GM23338 (cell line): ENCODE results near the gene ACTR1A. TPM values are rescaled to one million over a fixed set of nuclear protein-coding genes. Genes with fewer than 3 reads are reported as not detected.

Source experiments
- ATAC-seq: fragments of 200-7000 bp; cut with Tn5 transposase; 3 replicates; pipeline ENCODE4 v1.9.1; 2020
- DNase-seq: peaks from one replicate; pipeline ENCODE4 v3.0.0-alpha.2; 2015; ENCODE audit warnings: low spot score
- H2AFZ ChIP-seq: fragments of 200-600 bp; sonication (generic); 2 replicates; pipeline ENCODE4 v1.8.0; 2016; ENCODE audit warnings: antibody characterized with exemption, mild to moderate bottlenecking, moderate library complexity
- H3F3A ChIP-seq: fragments of 200-600 bp; sonication (generic); replicated peaks from 2 replicates; pipeline ENCODE4 v1.8.0; 2017; ENCODE audit warnings: antibody characterized with exemption, mixed run types, low read depth
- H3K27ac ChIP-seq: fragments of 200-600 bp; sonication (generic); 2 replicates; pipeline ENCODE4 v1.6.1; 2016; ENCODE audit warnings: low read depth
- H3K27me3 ChIP-seq: fragments of 200-600 bp; sonication (generic); 2 replicates; pipeline ENCODE4 v1.8.0; 2016; ENCODE audit warnings: mild to moderate bottlenecking, mixed run types, moderate library complexity; ENCODE audit not compliant: insufficient read depth
- H3K36me3 ChIP-seq: fragments of 200-600 bp; sonication (generic); 2 replicates; pipeline ENCODE4 v1.8.0; 2016; ENCODE audit warnings: mild to moderate bottlenecking; ENCODE audit not compliant: insufficient read depth
- H3K4me1 ChIP-seq: fragments of 200-600 bp; sonication (generic); 2 replicates; pipeline ENCODE4 v1.8.0; 2016; ENCODE audit warnings: mild to moderate bottlenecking, moderate library complexity; ENCODE audit not compliant: insufficient read depth
- H3K4me2 ChIP-seq: fragments of 200-600 bp; sonication (generic); 2 replicates; pipeline ENCODE4 v1.7.1; 2017; ENCODE audit warnings: mixed run types
- H3K4me3 ChIP-seq: fragments of 200-600 bp; sonication (generic); 2 replicates; pipeline ENCODE4 v1.6.1; 2016; ENCODE audit warnings: mixed run types
- H3K79me2 ChIP-seq: fragments of 200-600 bp; sonication (generic); replicated peaks from 2 replicates; pipeline ENCODE4 v1.8.0; 2017; ENCODE audit warnings: mild to moderate bottlenecking; ENCODE audit not compliant: insufficient read depth
- H3K9me2 ChIP-seq: fragments of 200-600 bp; sonication (generic); 2 replicates; pipeline ENCODE4 v1.8.0; 2017; ENCODE audit not compliant: insufficient read depth
- H4K20me1 ChIP-seq: fragments of 200-600 bp; sonication (generic); replicated peaks from 2 replicates; pipeline ENCODE4 v1.8.0; 2017; ENCODE audit warnings: mild to moderate bottlenecking; ENCODE audit not compliant: insufficient read depth
- H3K27ac Mint-ChIP-seq: 2 replicates; pipeline ENCODE4 v1.8.0; 2020; ENCODE audit warnings: inconsistent platforms, mild to moderate bottlenecking, moderate library complexity, mixed read lengths
- H3K27me3 Mint-ChIP-seq: 3 replicates; pipeline ENCODE4 v1.8.0; 2022; ENCODE audit warnings: low read depth, mild to moderate bottlenecking, moderate library complexity, mixed read lengths, inconsistent platforms; ENCODE audit not compliant: insufficient read depth, poor library complexity
- H3K36me3 Mint-ChIP-seq: 3 replicates; pipeline ENCODE4 v1.8.0; 2021; ENCODE audit warnings: low read depth, mild to moderate bottlenecking, inconsistent platforms, moderate library complexity, mixed read lengths
- H3K4me1 Mint-ChIP-seq: 3 replicates; pipeline ENCODE4 v1.8.0; 2020; ENCODE audit warnings: mild to moderate bottlenecking, inconsistent platforms, mixed read lengths
- H3K4me3 Mint-ChIP-seq: 3 replicates; pipeline ENCODE4 v1.8.0; 2021; ENCODE audit warnings: moderate library complexity, mild to moderate bottlenecking, inconsistent platforms, mixed read lengths
- H3K9me3 Mint-ChIP-seq: 3 replicates; pipeline ENCODE4 v1.8.0; 2020; ENCODE audit warnings: moderate library complexity, mild to moderate bottlenecking, inconsistent platforms, mixed read lengths
- ETS1 ChIP-seq: IDR thresholded peaks from 2 replicates; pipeline ENCODE4 v1.6.1; 2016; ENCODE audit warnings: antibody characterized with exemption
- EZH2phosphoT487 ChIP-seq: fragments of 200-600 bp; sonication (generic); IDR thresholded peaks from one replicate; pipeline ENCODE4 v1.8.1; 2018; ENCODE audit warnings: antibody characterized with exemption; ENCODE audit not compliant: unreplicated experiment
- POLR2AphosphoS5 ChIP-seq: IDR thresholded peaks from 2 replicates; pipeline ENCODE4 v1.6.1; 2016; ENCODE audit warnings: antibody characterized with exemption, low read depth
- ZNF114 ChIP-seq: fragments of 250-450 bp; sonication (Bioruptor Pico); IDR thresholded peaks from 2 replicates; pipeline ENCODE4 v1.5.0; 2020; ENCODE audit warnings: mild to moderate bottlenecking, moderate library complexity
- ZNF462 ChIP-seq: fragments of 250-450 bp; sonication (Bioruptor Pico); IDR thresholded peaks from 2 replicates; pipeline ENCODE4 v1.5.0; 2020; ENCODE audit warnings: mild to moderate bottlenecking, moderate library complexity
- polyA plus RNA-seq: library from polyadenylated mRNA; unstranded; fragments of >200 nt; fragmentation: Nextera tagmentation; extraction: Ambion mirVana; gene quantifications from 2 replicates; pipeline ENCODE4 v1.2.1, GENCODE V29; 2016
- total RNA-seq: library from RNA; depleted of rRNA; stranded (reverse); fragments of >200 nt; shearing (Covaris generic); gene quantifications from 2 replicates; pipeline ENCODE4 v1.2.3, GENCODE V29; 2014
- TF ChIP-seq, protein P1 (sequence below), 2 experiments: fragments of 200-600 bp in 1 of 2; sonication (generic) in 1 of 2; conservative IDR thresholded peaks; 2 replicates each; pipeline versions ENCODE4 v1.5.1 to v1.6.1; 2016 to 2017; ENCODE audit warnings: antibody characterized with exemption in 2 of 2, low read depth in 2 of 2, mild to moderate bottlenecking in 2 of 2, moderate library complexity in 1 of 2
- TF ChIP-seq, protein P2 (sequence below): IDR thresholded peaks from one replicate; pipeline ENCODE4 v1.6.1; 2018; ENCODE audit warnings: antibody characterized with exemption; ENCODE audit not compliant: unreplicated experiment

Gene ACTR1A
- total and polyA plus RNA-seq, 2 experiments from 2014 or later = 39.4 to 101 TPM

DNA sequence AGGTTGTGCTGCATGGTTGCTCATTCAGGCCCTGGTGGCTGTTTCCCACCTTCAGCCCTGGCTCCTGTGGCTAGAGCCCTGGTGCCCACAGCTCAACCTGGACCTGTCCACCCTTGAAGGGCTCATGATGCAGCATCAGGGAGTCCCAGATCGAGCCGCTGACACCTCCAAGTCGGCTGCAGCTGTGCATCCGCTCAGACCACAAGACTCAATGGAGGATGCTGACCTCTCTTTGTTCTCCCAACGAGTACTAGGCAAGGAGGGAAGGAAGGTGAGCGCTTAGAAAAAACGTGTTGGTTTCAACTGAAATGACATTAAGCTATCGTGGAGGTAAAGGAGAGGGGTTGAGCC, 41.7 kb downstream of the ACTR1A start:
- Mint-ChIP-seq H3K27ac (peak overlapping the region; percentile 90), H3K27me3 (peaks cover 20% of the 10 kb centered on the region), H3K36me3 (peaks cover 10% of the 10 kb centered on the region), H3K9me3 (no peaks in the 10 kb centered on the region), H3K4me3 (peak overlapping the region; percentile 90), H3K4me1 (peaks cover 42% of the 10 kb centered on the region)
- Histone ChIP-seq H4K20me1 (no peaks in the 10 kb centered on the region), H2AFZ (peak overlapping the region; percentile 88), H3K79me2 (peaks cover 23% of the 10 kb centered on the region; the same call in 1 of the 2 replicates), H3K36me3 (peaks cover 4% of the 10 kb centered on the region; the same call in 1 of the 2 replicates), H3K4me2 (peak overlapping the region; percentile 96), H3K27me3 (peaks cover 5% of the 10 kb centered on the region; the same call in 1 of the 2 replicates), H3K27ac (peak overlapping the region; percentile 68), H3K9me2 (no peaks in the 10 kb centered on the region), H3F3A (peaks cover 21% of the 10 kb centered on the region; the same call in 1 of the 2 replicates), H3K4me3 (peak overlapping the region; percentile 85; the same call in 1 of the 2 replicates), H3K4me1 (peaks cover 33% of the 10 kb centered on the region)
- DNase-seq = no peak
- TF ChIP-seq ETS1 (no peak), POLR2AphosphoS5 (no peak), ZNF462 (CRISPR knock-in tag) (no peak), EZH2phosphoT487 (no peak), ZNF114 (CRISPR knock-in tag) (no peak)
- TF ChIP-seq, protein P1, sequence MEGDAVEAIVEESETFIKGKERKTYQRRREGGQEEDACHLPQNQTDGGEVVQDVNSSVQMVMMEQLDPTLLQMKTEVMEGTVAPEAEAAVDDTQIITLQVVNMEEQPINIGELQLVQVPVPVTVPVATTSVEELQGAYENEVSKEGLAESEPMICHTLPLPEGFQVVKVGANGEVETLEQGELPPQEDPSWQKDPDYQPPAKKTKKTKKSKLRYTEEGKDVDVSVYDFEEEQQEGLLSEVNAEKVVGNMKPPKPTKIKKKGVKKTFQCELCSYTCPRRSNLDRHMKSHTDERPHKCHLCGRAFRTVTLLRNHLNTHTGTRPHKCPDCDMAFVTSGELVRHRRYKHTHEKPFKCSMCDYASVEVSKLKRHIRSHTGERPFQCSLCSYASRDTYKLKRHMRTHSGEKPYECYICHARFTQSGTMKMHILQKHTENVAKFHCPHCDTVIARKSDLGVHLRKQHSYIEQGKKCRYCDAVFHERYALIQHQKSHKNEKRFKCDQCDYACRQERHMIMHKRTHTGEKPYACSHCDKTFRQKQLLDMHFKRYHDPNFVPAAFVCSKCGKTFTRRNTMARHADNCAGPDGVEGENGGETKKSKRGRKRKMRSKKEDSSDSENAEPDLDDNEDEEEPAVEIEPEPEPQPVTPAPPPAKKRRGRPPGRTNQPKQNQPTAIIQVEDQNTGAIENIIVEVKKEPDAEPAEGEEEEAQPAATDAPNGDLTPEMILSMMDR (conservative IDR thresholded peaks at IDR 0.05; ENCODE audit: low read depth in 2 of 2) = no peak
- TF ChIP-seq, protein P2, sequence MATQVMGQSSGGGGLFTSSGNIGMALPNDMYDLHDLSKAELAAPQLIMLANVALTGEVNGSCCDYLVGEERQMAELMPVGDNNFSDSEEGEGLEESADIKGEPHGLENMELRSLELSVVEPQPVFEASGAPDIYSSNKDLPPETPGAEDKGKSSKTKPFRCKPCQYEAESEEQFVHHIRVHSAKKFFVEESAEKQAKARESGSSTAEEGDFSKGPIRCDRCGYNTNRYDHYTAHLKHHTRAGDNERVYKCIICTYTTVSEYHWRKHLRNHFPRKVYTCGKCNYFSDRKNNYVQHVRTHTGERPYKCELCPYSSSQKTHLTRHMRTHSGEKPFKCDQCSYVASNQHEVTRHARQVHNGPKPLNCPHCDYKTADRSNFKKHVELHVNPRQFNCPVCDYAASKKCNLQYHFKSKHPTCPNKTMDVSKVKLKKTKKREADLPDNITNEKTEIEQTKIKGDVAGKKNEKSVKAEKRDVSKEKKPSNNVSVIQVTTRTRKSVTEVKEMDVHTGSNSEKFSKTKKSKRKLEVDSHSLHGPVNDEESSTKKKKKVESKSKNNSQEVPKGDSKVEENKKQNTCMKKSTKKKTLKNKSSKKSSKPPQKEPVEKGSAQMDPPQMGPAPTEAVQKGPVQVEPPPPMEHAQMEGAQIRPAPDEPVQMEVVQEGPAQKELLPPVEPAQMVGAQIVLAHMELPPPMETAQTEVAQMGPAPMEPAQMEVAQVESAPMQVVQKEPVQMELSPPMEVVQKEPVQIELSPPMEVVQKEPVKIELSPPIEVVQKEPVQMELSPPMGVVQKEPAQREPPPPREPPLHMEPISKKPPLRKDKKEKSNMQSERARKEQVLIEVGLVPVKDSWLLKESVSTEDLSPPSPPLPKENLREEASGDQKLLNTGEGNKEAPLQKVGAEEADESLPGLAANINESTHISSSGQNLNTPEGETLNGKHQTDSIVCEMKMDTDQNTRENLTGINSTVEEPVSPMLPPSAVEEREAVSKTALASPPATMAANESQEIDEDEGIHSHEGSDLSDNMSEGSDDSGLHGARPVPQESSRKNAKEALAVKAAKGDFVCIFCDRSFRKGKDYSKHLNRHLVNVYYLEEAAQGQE = no peak
- ATAC-seq = peak; percentile 9
